Testis (tissue), 3 donors: Measurements from ENCODE around the gene ARIH1. TPM values are rescaled to one million over a fixed set of nuclear protein-coding genes. Genes with fewer than 3 reads are reported as not detected.
"Not testable (repeated sequence)": the region's sequence is repeated elsewhere in the genome, so short reads cannot be mapped to it uniquely, and the experiment has no call there.

ENCODE experiments used
- DNase-seq: peaks from one replicate; pipeline ENCODE4 v3.0.0-alpha.2; 2019
- H3K27ac ChIP-seq, 2 donors: fragments of 200-600 bp; sonication (generic); one replicate each; pipeline ENCODE4 v1.5.1; 2019
- H3K27me3 ChIP-seq: fragments of 200-600 bp; sonication (generic); one replicate; pipeline ENCODE4 v1.5.1; 2019
- H3K36me3 ChIP-seq: fragments of 200-600 bp; sonication (generic); one replicate; pipeline ENCODE4 v1.5.1; 2017; ENCODE audit warnings: low read depth; ENCODE audit errors: missing control alignments
- H3K4me1 ChIP-seq: fragments of 200-600 bp; sonication (generic); one replicate; pipeline ENCODE4 v1.5.1; 2019
- H3K4me3 ChIP-seq, 2 donors: fragments of 200-600 bp; sonication (generic); one replicate each; pipeline ENCODE4 v1.5.1; 2017 to 2019
- H3K9me3 ChIP-seq: fragments of 200-600 bp; sonication (generic); one replicate; pipeline ENCODE4 v1.5.1; 2017
- CTCF ChIP-seq, 3 experiments: fragments of 450-650 bp in 2 of 3; fragments of 200-600 bp in 1 of 3; sonication (generic) in 1 of 3; IDR thresholded peaks; one replicate each; pipeline ENCODE4 v1.5.1; 2016 to 2019; ENCODE audit warnings: antibody characterized with exemption in 3 of 3, mild to moderate bottlenecking in 2 of 3, moderate library complexity in 1 of 3
- POLR2A ChIP-seq: fragments of 450-650 bp; IDR thresholded peaks from one replicate; pipeline ENCODE4 v1.6.1; 2017; ENCODE audit warnings: antibody characterized with exemption, mild to moderate bottlenecking, moderate library complexity
- WGBS, 2 donors: methylation state at CpG; one replicate each; pipeline ENCODE4 v1.1.5; 2018; 5-methylcytosine and 5-hydroxymethylcytosine counted together
- intact Hi-C: fragments of 100-400 bp; cut with DNase I; formaldehyde crosslinking; loops from one replicate; pipeline ENCODE4 v1.15.1; 2023; ENCODE audit warnings: low total_unique reads
- polyA plus RNA-seq: library from polyadenylated mRNA; stranded (reverse); fragments of 350-450 nt; fragmentation: Illumina TruSeq; extraction: RNeasy Lipid Tissue Mini Kit (QIAGEN cat#74804); gene quantifications from one replicate; pipeline ENCODE4 v1.2.3, GENCODE V29; 2014; ENCODE audit warnings: low read depth, low replicate concordance; ENCODE audit not compliant: insufficient read depth
- total RNA-seq, 2 donors: library from RNA; depleted of rRNA; stranded (reverse); fragments of >200 nt; gene quantifications; one replicate each; pipeline ENCODE4 v1.2.3, GENCODE V29; 2016

The ARIH1 gene
- total and polyA plus RNA-seq, 3 donors from 2014 or later: 97.8 to 221 (median 113) TPM

GRCh38 chr15:72474912-72475628 is 940 bp downstream of the ARIH1 start:
- H3K36me3 ChIP-seq: no peaks in the 10 kb centered on the region
- WGBS, 2 donors: 0 to 1% methylated on average over 14 to 36 of the region's 42 CpGs
- H3K27ac ChIP-seq: peak overlapping the region; percentile 97 to 100
- peak; percentile 79 for DNase-seq
- no peak for TF ChIP-seq CTCF (IDR thresholded peaks at IDR 0.05)
- no peak for TF ChIP-seq POLR2A
- H3K4me1 ChIP-seq: peaks cover 26% of the 10 kb centered on the region
- no peaks in the 10 kb centered on the region for H3K9me3 ChIP-seq
- H3K27me3 ChIP-seq: no peaks in the 10 kb centered on the region
- peak overlapping the region; percentile 71 to 97 for H3K4me3 ChIP-seq
- intact Hi-C loops: no loop called here

DNA sequence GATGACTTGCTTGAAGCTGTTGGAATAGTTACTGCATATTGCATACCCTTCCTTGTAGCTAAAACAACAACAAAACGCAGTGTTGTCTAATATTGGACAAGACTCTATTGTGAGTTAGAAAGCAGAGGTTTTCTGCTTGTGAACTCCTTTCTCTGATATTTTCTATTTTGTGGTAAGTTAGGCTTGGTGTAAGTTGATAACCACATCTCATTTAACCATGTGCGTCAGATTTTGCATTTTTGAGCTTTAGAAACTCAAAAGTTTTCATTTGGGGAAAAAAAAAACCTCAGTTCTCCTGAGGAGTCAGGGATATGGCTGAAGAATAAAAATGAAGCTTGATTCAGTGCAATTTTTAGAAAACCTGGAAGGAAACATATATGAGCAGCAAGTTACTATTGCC is 1.5 kb downstream of the ARIH1 start:
- WGBS, 2 donors: 2 to 5% methylated on average over 2 of the region's 2 CpGs
- Histone ChIP-seq H3K4me1 (peaks cover 26% of the 10 kb centered on the region), H3K27ac (peak overlapping the region; percentile 97 to 100), H3K9me3 (no peaks in the 10 kb centered on the region), H3K27me3 (no peaks in the 10 kb centered on the region), H3K4me3 (peak overlapping the region; percentile 71 to 97), H3K36me3 (no peaks in the 10 kb centered on the region)
- no peak for DNase-seq
- intact Hi-C loops: no loop called here
- TF ChIP-seq POLR2A (no peak), CTCF (IDR thresholded peaks at IDR 0.05) (no peak)

DNA sequence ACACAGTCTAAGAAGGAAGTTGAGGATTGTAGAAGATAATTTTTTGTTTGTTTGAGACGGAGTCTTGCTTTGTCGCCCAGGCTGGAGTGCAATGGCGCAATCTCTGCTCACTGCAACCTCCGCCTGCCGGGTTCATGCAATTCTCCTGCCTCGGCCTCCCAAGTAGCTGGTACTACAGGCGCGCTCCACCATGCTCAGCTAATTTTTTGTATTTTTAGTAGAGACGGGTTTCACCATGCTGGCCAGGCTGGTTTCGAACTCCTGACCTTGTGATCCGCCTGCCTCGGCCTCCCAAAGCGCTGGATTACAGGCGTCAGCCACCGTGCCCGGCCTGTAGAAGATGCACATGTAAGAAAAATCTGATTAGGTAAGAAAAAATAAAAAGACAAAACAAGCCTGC is 2.2 kb downstream of the ARIH1 start:
- H3K36me3 ChIP-seq, intact Hi-C loops, DNase-seq, H3K27me3 ChIP-seq, H3K9me3 ChIP-seq: not testable (repeated sequence)
- Histone ChIP-seq H3K4me3 (peak overlapping the region in 1 of 2 donors; percentile 71), H3K4me1 (peaks cover 30% of the 10 kb centered on the region), H3K27ac (peak overlapping the region in 1 of 2 donors; percentile 100)
- 55 to 56% methylated on average over 16 of the region's 16 CpGs for WGBS, 2 donors

GRCh38 chr15:72481015-72481659 is 7.0 kb downstream of the ARIH1 start:
- Histone ChIP-seq H3K36me3 (no peaks in the 10 kb centered on the region), H3K4me3 (no peak overlapping the region), H3K4me1 (peaks cover 17% of the 10 kb centered on the region), H3K27me3 (no peaks in the 10 kb centered on the region), H3K27ac (no peak overlapping the region), H3K9me3 (no peaks in the 10 kb centered on the region)
- no peak for DNase-seq
- intact Hi-C loops: no loop called here
- WGBS, 2 donors: 78 to 94% methylated on average over 3 of the region's 3 CpGs
- no peak for TF ChIP-seq CTCF (IDR thresholded peaks at IDR 0.05)
- TF ChIP-seq POLR2A: no peak

DNA sequence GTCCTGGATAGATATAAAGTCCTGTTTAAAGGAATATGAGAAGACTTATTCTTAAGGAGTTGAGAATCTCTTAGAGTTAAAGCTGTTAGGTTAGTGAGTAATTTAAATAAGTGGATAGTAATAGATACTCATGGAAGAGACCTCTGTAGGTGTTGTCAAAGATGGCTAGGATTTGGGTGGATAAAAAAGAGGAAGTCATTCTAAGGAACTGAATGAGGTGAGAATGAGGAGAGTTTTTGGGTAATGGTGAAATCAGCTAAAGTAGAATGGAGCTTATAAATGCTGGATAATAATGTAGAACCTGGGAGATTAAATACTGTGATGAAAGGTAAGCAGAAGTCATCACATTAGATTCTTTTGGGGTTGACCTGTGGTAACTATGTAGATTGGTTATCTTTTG is 8.1 kb downstream of the ARIH1 start:
- no peak for DNase-seq
- Histone ChIP-seq H3K9me3 (no peaks in the 10 kb centered on the region), H3K4me1 (peaks cover 8% of the 10 kb centered on the region), H3K4me3 (no peak overlapping the region), H3K27ac (no peak overlapping the region), H3K27me3 (no peaks in the 10 kb centered on the region), H3K36me3 (no peaks in the 10 kb centered on the region)
- TF ChIP-seq CTCF (IDR thresholded peaks at IDR 0.05) (no peak), POLR2A (no peak)
- intact Hi-C loops: no loop called here
